ENCODE data around the gene NXPH4. TPM values are rescaled to one million over a fixed set of nuclear protein-coding genes. Genes with fewer than 3 reads are reported as not detected.

The NXPH4 gene
- total RNA-seq, 4 donors from 2014 or later: 0.21 to 5.0 (median 2.5) TPM

- DNase-seq: no peak
- Histone ChIP-seq H3K9me3 (no peaks in the 10 kb centered on the region), H3K27me3 (peaks cover 0 to 44% (median 4%) of the 10 kb centered on the region in 4 donors), H3K36me3 (peaks cover 15 to 43% (median 31%) of the 10 kb centered on the region in 3 donors), H3K4me1 (peaks cover 55 to 100% (median 55%) of the 10 kb centered on the region in 3 donors), H3K4me3 (no peak overlapping the region), H3K27ac (peak overlapping the region in 2 of 4 donors; percentile 66 to 79)
- TF ChIP-seq, protein P1, sequence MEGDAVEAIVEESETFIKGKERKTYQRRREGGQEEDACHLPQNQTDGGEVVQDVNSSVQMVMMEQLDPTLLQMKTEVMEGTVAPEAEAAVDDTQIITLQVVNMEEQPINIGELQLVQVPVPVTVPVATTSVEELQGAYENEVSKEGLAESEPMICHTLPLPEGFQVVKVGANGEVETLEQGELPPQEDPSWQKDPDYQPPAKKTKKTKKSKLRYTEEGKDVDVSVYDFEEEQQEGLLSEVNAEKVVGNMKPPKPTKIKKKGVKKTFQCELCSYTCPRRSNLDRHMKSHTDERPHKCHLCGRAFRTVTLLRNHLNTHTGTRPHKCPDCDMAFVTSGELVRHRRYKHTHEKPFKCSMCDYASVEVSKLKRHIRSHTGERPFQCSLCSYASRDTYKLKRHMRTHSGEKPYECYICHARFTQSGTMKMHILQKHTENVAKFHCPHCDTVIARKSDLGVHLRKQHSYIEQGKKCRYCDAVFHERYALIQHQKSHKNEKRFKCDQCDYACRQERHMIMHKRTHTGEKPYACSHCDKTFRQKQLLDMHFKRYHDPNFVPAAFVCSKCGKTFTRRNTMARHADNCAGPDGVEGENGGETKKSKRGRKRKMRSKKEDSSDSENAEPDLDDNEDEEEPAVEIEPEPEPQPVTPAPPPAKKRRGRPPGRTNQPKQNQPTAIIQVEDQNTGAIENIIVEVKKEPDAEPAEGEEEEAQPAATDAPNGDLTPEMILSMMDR (IDR thresholded peaks at IDR 0.05): no peak
- TF ChIP-seq POLR2A (IDR thresholded peaks at IDR 0.05): no peak
- intact Hi-C loops (cut with DNase I): no loop called here
- 61 to 67% methylated on average over 1 to 3 of the region's 3 CpGs for WGBS, 2 donors
Measured at GRCh38 chr12:57234233-57234570, 17.6 kb downstream of the NXPH4 start.

- Histone ChIP-seq H3K27me3 (peaks cover 0 to 48% (median 4%) of the 10 kb centered on the region in 4 donors), H3K4me3 (peak overlapping the region in 3 of 4 donors; percentile 2 to 45 (median 44)), H3K9me3 (no peaks in the 10 kb centered on the region), H3K27ac (peak overlapping the region; percentile 39 to 79 (median 66)), H3K4me1 (peaks cover 56 to 100% (median 59%) of the 10 kb centered on the region in 3 donors), H3K36me3 (peaks cover 15 to 43% (median 31%) of the 10 kb centered on the region in 3 donors)
- DNase-seq: no peak
- WGBS, 2 donors: 38 to 46% methylated on average over 3 to 9 of the region's 10 CpGs
- TF ChIP-seq, protein P1 (IDR thresholded peaks at IDR 0.05): no peak
- no peak for TF ChIP-seq POLR2A (IDR thresholded peaks at IDR 0.05)
- intact Hi-C loops (cut with DNase I): no loop called here
Measured at GRCh38 chr12:57234571-57235016, 18.0 kb downstream of the NXPH4 start.

GRCh38 chr12:57235017-57235727, 18.6 kb downstream of the NXPH4 start:
- WGBS, 2 donors: 54 to 68% methylated on average over 10 of the region's 26 CpGs
- Histone ChIP-seq H3K9me3 (no peaks in the 10 kb centered on the region), H3K4me1 (peaks cover 61 to 100% (median 61%) of the 10 kb centered on the region in 3 donors), H3K36me3 (peaks cover 15 to 43% (median 31%) of the 10 kb centered on the region in 3 donors), H3K27ac (peak overlapping the region; percentile 39 to 79 (median 66)), H3K27me3 (peaks cover 0 to 53% (median 9%) of the 10 kb centered on the region in 4 donors), H3K4me3 (peak overlapping the region in 3 of 4 donors; percentile 26 to 45 (median 44))
- DNase-seq: no peak
- intact Hi-C loops (cut with DNase I): no loop called here
- TF ChIP-seq, protein P1 (IDR thresholded peaks at IDR 0.05): no peak
- no peak for TF ChIP-seq POLR2A (IDR thresholded peaks at IDR 0.05)

- peak overlapping the region in 3 of 4 donors; percentile 26 to 45 (median 44) for H3K4me3 ChIP-seq
- H3K9me3 ChIP-seq: no peaks in the 10 kb centered on the region
- peaks cover 15 to 42% (median 31%) of the 10 kb centered on the region in 3 donors for H3K36me3 ChIP-seq
- intact Hi-C loops (cut with DNase I): no loop called here
- DNase-seq: no peak
- TF ChIP-seq, protein P1 (IDR thresholded peaks at IDR 0.05): no peak
- no peak for TF ChIP-seq POLR2A (IDR thresholded peaks at IDR 0.05)
- peak overlapping the region; percentile 39 to 79 (median 66) for H3K27ac ChIP-seq
- peaks cover 0 to 59% (median 13%) of the 10 kb centered on the region in 4 donors for H3K27me3 ChIP-seq
- 28 to 36% methylated on average over 4 to 8 of the region's 8 CpGs for WGBS, 2 donors
- H3K4me1 ChIP-seq: peaks cover 61 to 100% (median 61%) of the 10 kb centered on the region in 3 donors
Measured at GRCh38 chr12:57235728-57236131, 19.1 kb downstream of the NXPH4 start.

Data from esophagus squamous epithelium (tissue), 5 donors.